GM23338 (cell line): ENCODE results near the gene STEAP1B. TPM values are rescaled to one million over a fixed set of nuclear protein-coding genes. Genes with fewer than 3 reads are reported as not detected.

Experiments used
- ATAC-seq: fragments of 200-7000 bp; cut with Tn5 transposase; 3 replicates; pipeline ENCODE4 v1.9.1; 2020
- DNase-seq: peaks from one replicate; pipeline ENCODE4 v3.0.0-alpha.2; 2015; ENCODE audit warnings: low spot score
- H2AFZ ChIP-seq: fragments of 200-600 bp; sonication (generic); 2 replicates; pipeline ENCODE4 v1.8.0; 2016; ENCODE audit warnings: antibody characterized with exemption, mild to moderate bottlenecking, moderate library complexity
- H3F3A ChIP-seq: fragments of 200-600 bp; sonication (generic); replicated peaks from 2 replicates; pipeline ENCODE4 v1.8.0; 2017; ENCODE audit warnings: antibody characterized with exemption, mixed run types, low read depth
- H3K27ac ChIP-seq: fragments of 200-600 bp; sonication (generic); 2 replicates; pipeline ENCODE4 v1.6.1; 2016; ENCODE audit warnings: low read depth
- H3K27me3 ChIP-seq: fragments of 200-600 bp; sonication (generic); 2 replicates; pipeline ENCODE4 v1.8.0; 2016; ENCODE audit warnings: mild to moderate bottlenecking, mixed run types, moderate library complexity; ENCODE audit not compliant: insufficient read depth
- H3K36me3 ChIP-seq: fragments of 200-600 bp; sonication (generic); 2 replicates; pipeline ENCODE4 v1.8.0; 2016; ENCODE audit warnings: mild to moderate bottlenecking; ENCODE audit not compliant: insufficient read depth
- H3K4me1 ChIP-seq: fragments of 200-600 bp; sonication (generic); 2 replicates; pipeline ENCODE4 v1.8.0; 2016; ENCODE audit warnings: mild to moderate bottlenecking, moderate library complexity; ENCODE audit not compliant: insufficient read depth
- H3K4me2 ChIP-seq: fragments of 200-600 bp; sonication (generic); 2 replicates; pipeline ENCODE4 v1.7.1; 2017; ENCODE audit warnings: mixed run types
- H3K4me3 ChIP-seq: fragments of 200-600 bp; sonication (generic); 2 replicates; pipeline ENCODE4 v1.6.1; 2016; ENCODE audit warnings: mixed run types
- H3K79me2 ChIP-seq: fragments of 200-600 bp; sonication (generic); replicated peaks from 2 replicates; pipeline ENCODE4 v1.8.0; 2017; ENCODE audit warnings: mild to moderate bottlenecking; ENCODE audit not compliant: insufficient read depth
- H3K9me2 ChIP-seq: fragments of 200-600 bp; sonication (generic); 2 replicates; pipeline ENCODE4 v1.8.0; 2017; ENCODE audit not compliant: insufficient read depth
- H4K20me1 ChIP-seq: fragments of 200-600 bp; sonication (generic); replicated peaks from 2 replicates; pipeline ENCODE4 v1.8.0; 2017; ENCODE audit warnings: mild to moderate bottlenecking; ENCODE audit not compliant: insufficient read depth
- H3K27ac Mint-ChIP-seq: 2 replicates; pipeline ENCODE4 v1.8.0; 2020; ENCODE audit warnings: inconsistent platforms, mild to moderate bottlenecking, moderate library complexity, mixed read lengths
- H3K27me3 Mint-ChIP-seq: 3 replicates; pipeline ENCODE4 v1.8.0; 2022; ENCODE audit warnings: low read depth, mild to moderate bottlenecking, moderate library complexity, mixed read lengths, inconsistent platforms; ENCODE audit not compliant: insufficient read depth, poor library complexity
- H3K36me3 Mint-ChIP-seq: 3 replicates; pipeline ENCODE4 v1.8.0; 2021; ENCODE audit warnings: low read depth, mild to moderate bottlenecking, inconsistent platforms, moderate library complexity, mixed read lengths
- H3K4me1 Mint-ChIP-seq: 3 replicates; pipeline ENCODE4 v1.8.0; 2020; ENCODE audit warnings: mild to moderate bottlenecking, inconsistent platforms, mixed read lengths
- H3K4me3 Mint-ChIP-seq: 3 replicates; pipeline ENCODE4 v1.8.0; 2021; ENCODE audit warnings: moderate library complexity, mild to moderate bottlenecking, inconsistent platforms, mixed read lengths
- H3K9me3 Mint-ChIP-seq: 3 replicates; pipeline ENCODE4 v1.8.0; 2020; ENCODE audit warnings: moderate library complexity, mild to moderate bottlenecking, inconsistent platforms, mixed read lengths
- CREB1 ChIP-seq: fragments of 250-450 bp; sonication (Bioruptor Pico); IDR thresholded peaks from 2 replicates; pipeline ENCODE4 v1.5.0; 2020; ENCODE audit warnings: low read depth, mild to moderate bottlenecking, moderate library complexity
- EZH2 ChIP-seq: fragments of 200-600 bp; sonication (generic); IDR thresholded peaks from one replicate; pipeline ENCODE4 v1.8.0; 2017; ENCODE audit warnings: antibody characterized with exemption, mild to moderate bottlenecking, low read depth; ENCODE audit not compliant: unreplicated experiment
- NANOG ChIP-seq: IDR thresholded peaks from 2 replicates; pipeline ENCODE4 v1.6.1; 2016; ENCODE audit warnings: antibody characterized with exemption, borderline replicate concordance
- STAT1 ChIP-seq: IDR thresholded peaks from one replicate; pipeline ENCODE4 v1.6.1; 2016; ENCODE audit warnings: antibody characterized with exemption; ENCODE audit not compliant: unreplicated experiment
- polyA plus RNA-seq: library from polyadenylated mRNA; unstranded; fragments of >200 nt; fragmentation: Nextera tagmentation; extraction: Ambion mirVana; gene quantifications from 2 replicates; pipeline ENCODE4 v1.2.1, GENCODE V29; 2016
- total RNA-seq: library from RNA; depleted of rRNA; stranded (reverse); fragments of >200 nt; shearing (Covaris generic); gene quantifications from 2 replicates; pipeline ENCODE4 v1.2.3, GENCODE V29; 2014
- TF ChIP-seq, protein P1 (sequence below), 2 experiments: fragments of 200-600 bp in 1 of 2; sonication (generic) in 1 of 2; conservative IDR thresholded peaks; 2 replicates each; pipeline versions ENCODE4 v1.5.1 to v1.6.1; 2016 to 2017; ENCODE audit warnings: antibody characterized with exemption in 2 of 2, low read depth in 2 of 2, mild to moderate bottlenecking in 2 of 2, moderate library complexity in 1 of 2
- TF ChIP-seq, protein P2 (sequence below): fragments of 250-450 bp; sonication (Bioruptor Pico); IDR thresholded peaks from 2 replicates; pipeline ENCODE4 v1.5.0; 2020; ENCODE audit warnings: mild to moderate bottlenecking, moderate library complexity
- TF ChIP-seq, protein P3 (sequence below): IDR thresholded peaks from one replicate; pipeline ENCODE4 v1.6.1; 2018; ENCODE audit warnings: antibody characterized with exemption; ENCODE audit not compliant: unreplicated experiment

The STEAP1B gene
- total and polyA plus RNA-seq, 2 experiments from 2014 or later, result 4.9 to 16.5 TPM

DNA sequence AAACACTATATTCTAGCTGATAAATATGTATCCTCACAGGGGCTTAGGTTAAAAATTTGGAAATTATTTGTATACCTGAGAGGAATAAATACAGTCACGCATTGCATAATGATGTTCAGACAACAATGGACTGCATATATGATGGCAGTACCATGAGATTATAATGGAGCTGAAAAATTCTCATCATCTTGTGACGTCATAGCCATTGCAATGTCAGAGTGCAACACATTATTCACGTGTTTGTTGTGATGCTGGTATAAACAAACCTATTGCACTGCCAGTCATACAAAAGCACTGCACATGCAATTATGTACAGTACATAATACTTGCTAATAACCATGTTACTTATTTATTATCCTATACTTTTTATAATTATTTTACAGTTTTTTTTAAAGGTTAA is 31.4 kb downstream of the STEAP1B start:
- Histone ChIP-seq H3K9me2 (no peaks in the 10 kb centered on the region; the same call in 1 of the 2 replicates), H4K20me1 (no peaks in the 10 kb centered on the region), H3K27me3 (no peaks in the 10 kb centered on the region), H3K27ac (no peak overlapping the region), H3K4me2 (no peak overlapping the region), H3K4me1 (no peaks in the 10 kb centered on the region), H3F3A (no peaks in the 10 kb centered on the region), H2AFZ (no peak overlapping the region), H3K4me3 (no peak overlapping the region), H3K79me2 (no peaks in the 10 kb centered on the region), H3K36me3 (no peaks in the 10 kb centered on the region)
- Mint-ChIP-seq H3K27me3 (peaks cover 5% of the 10 kb centered on the region), H3K4me1 (no peaks in the 10 kb centered on the region; the same call in 2 of the 3 replicates), H3K9me3 (no peaks in the 10 kb centered on the region), H3K36me3 (peaks cover 3% of the 10 kb centered on the region; the same call in 1 of the 3 replicates), H3K27ac (no peak overlapping the region), H3K4me3 (no peak overlapping the region)
- ATAC-seq, result no peak
- DNase-seq, result no peak
- TF ChIP-seq, protein P1, sequence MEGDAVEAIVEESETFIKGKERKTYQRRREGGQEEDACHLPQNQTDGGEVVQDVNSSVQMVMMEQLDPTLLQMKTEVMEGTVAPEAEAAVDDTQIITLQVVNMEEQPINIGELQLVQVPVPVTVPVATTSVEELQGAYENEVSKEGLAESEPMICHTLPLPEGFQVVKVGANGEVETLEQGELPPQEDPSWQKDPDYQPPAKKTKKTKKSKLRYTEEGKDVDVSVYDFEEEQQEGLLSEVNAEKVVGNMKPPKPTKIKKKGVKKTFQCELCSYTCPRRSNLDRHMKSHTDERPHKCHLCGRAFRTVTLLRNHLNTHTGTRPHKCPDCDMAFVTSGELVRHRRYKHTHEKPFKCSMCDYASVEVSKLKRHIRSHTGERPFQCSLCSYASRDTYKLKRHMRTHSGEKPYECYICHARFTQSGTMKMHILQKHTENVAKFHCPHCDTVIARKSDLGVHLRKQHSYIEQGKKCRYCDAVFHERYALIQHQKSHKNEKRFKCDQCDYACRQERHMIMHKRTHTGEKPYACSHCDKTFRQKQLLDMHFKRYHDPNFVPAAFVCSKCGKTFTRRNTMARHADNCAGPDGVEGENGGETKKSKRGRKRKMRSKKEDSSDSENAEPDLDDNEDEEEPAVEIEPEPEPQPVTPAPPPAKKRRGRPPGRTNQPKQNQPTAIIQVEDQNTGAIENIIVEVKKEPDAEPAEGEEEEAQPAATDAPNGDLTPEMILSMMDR (conservative IDR thresholded peaks at IDR 0.05; ENCODE audit: low read depth in 2 of 2), result no peak
- TF ChIP-seq EZH2 (no peak), STAT1 (no peak), NANOG (no peak), CREB1 (CRISPR knock-in tag) (no peak)
- TF ChIP-seq, protein P2, sequence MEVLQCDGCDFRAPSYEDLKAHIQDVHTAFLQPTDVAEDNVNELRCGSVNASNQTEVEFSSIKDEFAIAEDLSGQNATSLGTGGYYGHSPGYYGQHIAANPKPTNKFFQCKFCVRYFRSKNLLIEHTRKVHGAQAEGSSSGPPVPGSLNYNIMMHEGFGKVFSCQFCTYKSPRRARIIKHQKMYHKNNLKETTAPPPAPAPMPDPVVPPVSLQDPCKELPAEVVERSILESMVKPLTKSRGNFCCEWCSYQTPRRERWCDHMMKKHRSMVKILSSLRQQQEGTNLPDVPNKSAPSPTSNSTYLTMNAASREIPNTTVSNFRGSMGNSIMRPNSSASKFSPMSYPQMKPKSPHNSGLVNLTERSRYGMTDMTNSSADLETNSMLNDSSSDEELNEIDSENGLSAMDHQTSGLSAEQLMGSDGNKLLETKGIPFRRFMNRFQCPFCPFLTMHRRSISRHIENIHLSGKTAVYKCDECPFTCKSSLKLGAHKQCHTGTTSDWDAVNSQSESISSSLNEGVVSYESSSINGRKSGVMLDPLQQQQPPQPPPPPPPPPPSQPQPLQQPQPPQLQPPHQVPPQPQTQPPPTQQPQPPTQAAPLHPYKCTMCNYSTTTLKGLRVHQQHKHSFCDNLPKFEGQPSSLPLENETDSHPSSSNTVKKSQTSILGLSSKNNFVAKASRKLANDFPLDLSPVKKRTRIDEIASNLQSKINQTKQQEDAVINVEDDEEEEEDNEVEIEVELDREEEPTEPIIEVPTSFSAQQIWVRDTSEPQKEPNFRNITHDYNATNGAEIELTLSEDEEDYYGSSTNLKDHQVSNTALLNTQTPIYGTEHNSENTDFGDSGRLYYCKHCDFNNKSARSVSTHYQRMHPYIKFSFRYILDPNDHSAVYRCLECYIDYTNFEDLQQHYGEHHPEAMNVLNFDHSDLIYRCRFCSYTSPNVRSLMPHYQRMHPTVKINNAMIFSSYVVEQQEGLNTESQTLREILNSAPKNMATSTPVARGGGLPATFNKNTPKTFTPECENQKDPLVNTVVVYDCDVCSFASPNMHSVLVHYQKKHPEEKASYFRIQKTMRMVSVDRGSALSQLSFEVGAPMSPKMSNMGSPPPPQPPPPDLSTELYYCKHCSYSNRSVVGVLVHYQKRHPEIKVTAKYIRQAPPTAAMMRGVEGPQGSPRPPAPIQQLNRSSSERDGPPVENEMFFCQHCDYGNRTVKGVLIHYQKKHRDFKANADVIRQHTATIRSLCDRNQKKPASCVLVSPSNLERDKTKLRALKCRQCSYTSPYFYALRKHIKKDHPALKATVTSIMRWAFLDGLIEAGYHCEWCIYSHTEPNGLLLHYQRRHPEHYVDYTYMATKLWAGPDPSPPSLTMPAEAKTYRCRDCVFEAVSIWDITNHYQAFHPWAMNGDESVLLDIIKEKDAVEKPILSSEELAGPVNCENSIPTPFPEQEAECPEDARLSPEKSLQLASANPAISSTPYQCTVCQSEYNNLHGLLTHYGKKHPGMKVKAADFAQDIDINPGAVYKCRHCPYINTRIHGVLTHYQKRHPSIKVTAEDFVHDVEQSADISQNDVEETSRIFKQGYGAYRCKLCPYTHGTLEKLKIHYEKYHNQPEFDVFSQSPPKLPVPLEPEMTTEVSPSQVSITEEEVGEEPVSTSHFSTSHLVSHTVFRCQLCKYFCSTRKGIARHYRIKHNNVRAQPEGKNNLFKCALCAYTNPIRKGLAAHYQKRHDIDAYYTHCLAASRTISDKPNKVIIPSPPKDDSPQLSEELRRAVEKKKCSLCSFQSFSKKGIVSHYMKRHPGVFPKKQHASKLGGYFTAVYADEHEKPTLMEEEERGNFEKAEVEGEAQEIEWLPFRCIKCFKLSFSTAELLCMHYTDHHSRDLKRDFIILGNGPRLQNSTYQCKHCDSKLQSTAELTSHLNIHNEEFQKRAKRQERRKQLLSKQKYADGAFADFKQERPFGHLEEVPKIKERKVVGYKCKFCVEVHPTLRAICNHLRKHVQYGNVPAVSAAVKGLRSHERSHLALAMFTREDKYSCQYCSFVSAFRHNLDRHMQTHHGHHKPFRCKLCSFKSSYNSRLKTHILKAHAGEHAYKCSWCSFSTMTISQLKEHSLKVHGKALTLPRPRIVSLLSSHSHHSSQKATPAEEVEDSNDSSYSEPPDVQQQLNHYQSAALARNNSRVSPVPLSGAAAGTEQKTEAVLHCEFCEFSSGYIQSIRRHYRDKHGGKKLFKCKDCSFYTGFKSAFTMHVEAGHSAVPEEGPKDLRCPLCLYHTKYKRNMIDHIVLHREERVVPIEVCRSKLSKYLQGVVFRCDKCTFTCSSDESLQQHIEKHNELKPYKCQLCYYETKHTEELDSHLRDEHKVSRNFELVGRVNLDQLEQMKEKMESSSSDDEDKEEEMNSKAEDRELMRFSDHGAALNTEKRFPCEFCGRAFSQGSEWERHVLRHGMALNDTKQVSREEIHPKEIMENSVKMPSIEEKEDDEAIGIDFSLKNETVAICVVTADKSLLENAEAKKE (CRISPR knock-in tag), result no peak
- TF ChIP-seq, protein P3, sequence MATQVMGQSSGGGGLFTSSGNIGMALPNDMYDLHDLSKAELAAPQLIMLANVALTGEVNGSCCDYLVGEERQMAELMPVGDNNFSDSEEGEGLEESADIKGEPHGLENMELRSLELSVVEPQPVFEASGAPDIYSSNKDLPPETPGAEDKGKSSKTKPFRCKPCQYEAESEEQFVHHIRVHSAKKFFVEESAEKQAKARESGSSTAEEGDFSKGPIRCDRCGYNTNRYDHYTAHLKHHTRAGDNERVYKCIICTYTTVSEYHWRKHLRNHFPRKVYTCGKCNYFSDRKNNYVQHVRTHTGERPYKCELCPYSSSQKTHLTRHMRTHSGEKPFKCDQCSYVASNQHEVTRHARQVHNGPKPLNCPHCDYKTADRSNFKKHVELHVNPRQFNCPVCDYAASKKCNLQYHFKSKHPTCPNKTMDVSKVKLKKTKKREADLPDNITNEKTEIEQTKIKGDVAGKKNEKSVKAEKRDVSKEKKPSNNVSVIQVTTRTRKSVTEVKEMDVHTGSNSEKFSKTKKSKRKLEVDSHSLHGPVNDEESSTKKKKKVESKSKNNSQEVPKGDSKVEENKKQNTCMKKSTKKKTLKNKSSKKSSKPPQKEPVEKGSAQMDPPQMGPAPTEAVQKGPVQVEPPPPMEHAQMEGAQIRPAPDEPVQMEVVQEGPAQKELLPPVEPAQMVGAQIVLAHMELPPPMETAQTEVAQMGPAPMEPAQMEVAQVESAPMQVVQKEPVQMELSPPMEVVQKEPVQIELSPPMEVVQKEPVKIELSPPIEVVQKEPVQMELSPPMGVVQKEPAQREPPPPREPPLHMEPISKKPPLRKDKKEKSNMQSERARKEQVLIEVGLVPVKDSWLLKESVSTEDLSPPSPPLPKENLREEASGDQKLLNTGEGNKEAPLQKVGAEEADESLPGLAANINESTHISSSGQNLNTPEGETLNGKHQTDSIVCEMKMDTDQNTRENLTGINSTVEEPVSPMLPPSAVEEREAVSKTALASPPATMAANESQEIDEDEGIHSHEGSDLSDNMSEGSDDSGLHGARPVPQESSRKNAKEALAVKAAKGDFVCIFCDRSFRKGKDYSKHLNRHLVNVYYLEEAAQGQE, result no peak
